ENCODE measurements around the gene PFKL.
A peak's percentile ranks its signal among the peaks of the same experiment; 100 is the strongest.

The PFKL gene

GRCh38 chr21:44299458-44300261 is at the start of gene PFKL:
PFKL (plus strand) TSS chr21:44300053; CDS start chr21:44300106, 53 bp downstream.
- TF ChIP-seq CTCF (conservative IDR thresholded peaks at IDR 0.05; ENCODE audit: low read depth, low read length), result no peak

GRCh38 chr21:44253832-44254710 is 45.8 kb upstream of the PFKL start:
- no peak overlapping the region for H3K4me3 ChIP-seq (ENCODE audit: low read depth, low read length)
- no peak for DNase-seq (ENCODE audit: low read depth)
- TF ChIP-seq CTCF (conservative IDR thresholded peaks at IDR 0.05; ENCODE audit: low read depth, low read length), result no peak

More at GRCh38 chr21:44299458-44300261, at the start of gene PFKL:
- peak within 1 kb of the TSS; percentile 74 for H3K4me3 ChIP-seq (ENCODE audit: low read depth, low read length)
- peak; percentile 43 for DNase-seq (ENCODE audit: low read depth)

- no peak overlapping the region for H3K4me3 ChIP-seq (ENCODE audit: low read depth, low read length)
- no peak for TF ChIP-seq CTCF (conservative IDR thresholded peaks at IDR 0.05; ENCODE audit: low read depth, low read length)
- DNase-seq (ENCODE audit: low read depth), result peak; percentile 5
Measured at GRCh38 chr21:44255511-44255981, 44.3 kb upstream of the PFKL start.

- no peak overlapping the region for H3K4me3 ChIP-seq (ENCODE audit: low read depth, low read length)
- no peak for DNase-seq (ENCODE audit: low read depth)
- TF ChIP-seq CTCF (conservative IDR thresholded peaks at IDR 0.05; ENCODE audit: low read depth, low read length), result no peak
Measured at GRCh38 chr21:44258056-44258725, 41.7 kb upstream of the PFKL start.

- TF ChIP-seq CTCF (conservative IDR thresholded peaks at IDR 0.05; ENCODE audit: low read depth, low read length), result no peak
- DNase-seq (ENCODE audit: low read depth), result no peak
- no peak overlapping the region for H3K4me3 ChIP-seq (ENCODE audit: low read depth, low read length)
Measured at GRCh38 chr21:44259082-44259705, 40.7 kb upstream of the PFKL start.

- DNase-seq (ENCODE audit: low read depth), result no peak
- no peak overlapping the region for H3K4me3 ChIP-seq (ENCODE audit: low read depth, low read length)
- no peak for TF ChIP-seq CTCF (conservative IDR thresholded peaks at IDR 0.05; ENCODE audit: low read depth, low read length)
Measured at GRCh38 chr21:44260066-44260465, 39.8 kb upstream of the PFKL start.
